ENCODE results near the gene NNT.
"Not testable (repeated sequence)": the region's sequence is repeated elsewhere in the genome, so short reads cannot be mapped to it uniquely, and the experiment has no call there.

NNT gene

GRCh38 chr5:43702293-43702692, 99.3 kb downstream of the NNT start:
- DNase-seq (ENCODE audit: low read depth in 2 of 3, low spot score in 1 of 3), result no peak

GRCh38 chr5:43702815-43703214, 99.8 kb downstream of the NNT start:
- no peak for DNase-seq (ENCODE audit: low read depth in 2 of 3, low spot score in 1 of 3)

- DNase-seq (ENCODE audit: low read depth in 2 of 3, low spot score in 1 of 3), result no peak
Observed at GRCh38 chr5:43704243-43704642, 101.3 kb downstream of the NNT start.

- not testable (repeated sequence) for DNase-seq (ENCODE audit: low read depth in 2 of 3, low spot score in 1 of 3)
Observed at GRCh38 chr5:43706576-43706975, 103.6 kb downstream of the NNT start.

- DNase-seq (ENCODE audit: low read depth in 2 of 3, low spot score in 1 of 3), result no peak
Observed at GRCh38 chr5:43711496-43711895, 108.5 kb downstream of the NNT start.

GRCh38 chr5:43712081-43712480, 109.1 kb downstream of the NNT start:
- no peak for DNase-seq (ENCODE audit: low read depth in 2 of 3, low spot score in 1 of 3)

- DNase-seq (ENCODE audit: low read depth in 2 of 3, low spot score in 1 of 3), result not testable (repeated sequence)
Observed at GRCh38 chr5:43719783-43720182, 116.8 kb downstream of the NNT start.

GRCh38 chr5:43728581-43728980, 125.6 kb downstream of the NNT start:
- DNase-seq (ENCODE audit: low read depth in 2 of 3, low spot score in 1 of 3), result no peak

GRCh38 chr5:43729846-43730478, 127.0 kb downstream of the NNT start:
- no peak for DNase-seq (ENCODE audit: low read depth in 2 of 3, low spot score in 1 of 3)

- DNase-seq (ENCODE audit: low read depth in 2 of 3, low spot score in 1 of 3), result no peak
Observed at GRCh38 chr5:43730832-43731342, 127.9 kb downstream of the NNT start.

- no peak for DNase-seq (ENCODE audit: low read depth in 2 of 3, low spot score in 1 of 3)
Observed at GRCh38 chr5:43731573-43731972, 128.6 kb downstream of the NNT start.

- not testable (repeated sequence) for DNase-seq (ENCODE audit: low read depth in 2 of 3, low spot score in 1 of 3)
Observed at GRCh38 chr5:43745923-43746548, 143.1 kb downstream of the NNT start.

GRCh38 chr5:43750809-43751208, 147.8 kb downstream of the NNT start:
- DNase-seq (ENCODE audit: low read depth in 2 of 3, low spot score in 1 of 3), result no peak

GRCh38 chr5:43753069-43753468, 150.1 kb downstream of the NNT start:
- no peak for DNase-seq (ENCODE audit: low read depth in 2 of 3, low spot score in 1 of 3)
